Skeletal muscle satellite cell (primary cell): ENCODE results near the gene CLIP4. TPM values are rescaled to one million over a fixed set of nuclear protein-coding genes. Genes with fewer than 3 reads are reported as not detected.

ENCODE experiments used
- H3K27me3 ChIP-seq: 2 replicates; pipeline ENCODE4 v1.7.0; 2013; ENCODE audit warnings: low read length; ENCODE audit not compliant: control insufficient read depth, insufficient read depth
- H3K36me3 ChIP-seq: 2 replicates; pipeline ENCODE4 v1.7.0; 2013; ENCODE audit warnings: mild to moderate bottlenecking, control low read depth, low read length; ENCODE audit not compliant: insufficient read depth
- H3K4me1 ChIP-seq: 2 replicates; pipeline ENCODE4 v1.7.0; 2013; ENCODE audit warnings: low read length; ENCODE audit not compliant: control insufficient read depth, insufficient read depth
- H3K4me2 ChIP-seq: 2 replicates; pipeline ENCODE4 v1.7.0; 2013; ENCODE audit warnings: mild to moderate bottlenecking, low read length
- H3K4me3 ChIP-seq: 2 replicates; pipeline ENCODE4 v1.7.0; 2013; ENCODE audit warnings: low read length
- H3K9ac ChIP-seq: 2 replicates; pipeline ENCODE4 v1.7.0; 2013; ENCODE audit warnings: mild to moderate bottlenecking, low read depth, low read length, moderate library complexity
- H3K9me3 ChIP-seq: replicated peaks from 2 replicates; pipeline ENCODE4 v1.7.0; 2013; ENCODE audit warnings: mild to moderate bottlenecking, control low read depth, low read length
- total RNA-seq: library from RNA; depleted of rRNA; stranded (reverse); fragments of >200 nt; gene quantifications from 2 replicates; pipeline ENCODE4 v1.2.3, GENCODE V29; 2012; rRNA removed

CLIP4 gene
- total RNA-seq: 22.9 and 38.5 TPM in 2 replicates

- Histone ChIP-seq H3K9ac (peak within 1 kb of the TSS; percentile 88), H3K27me3 (no peaks in the 10 kb centered on the region), H3K36me3 (no peaks in the 10 kb centered on the region), H3K4me3 (peak within 1 kb of the TSS; percentile 86), H3K9me3 (no peaks in the 10 kb centered on the region), H3K4me2 (peak within 1 kb of the TSS; percentile 95), H3K4me1 (peaks cover 44% of the 10 kb centered on the region)
Observed at GRCh38 chr2:29114946-29115609, at the start of gene CLIP4. CLIP4 (plus strand) TSS chr2:29115415; CDS start chr2:29121389, 5,974 bp downstream.

- Histone ChIP-seq H3K4me2 (no peak overlapping the region), H3K9ac (no peak overlapping the region), H3K36me3 (no peaks in the 10 kb centered on the region), H3K9me3 (no peaks in the 10 kb centered on the region), H3K4me1 (peaks cover 19% of the 10 kb centered on the region), H3K4me3 (no peak overlapping the region), H3K27me3 (no peaks in the 10 kb centered on the region)
Observed at GRCh38 chr2:29066271-29066860, 48.8 kb upstream of the CLIP4 start.

GRCh38 chr2:29066997-29067605 lies 48.1 kb upstream of the CLIP4 start:
- H3K9ac ChIP-seq: no peak overlapping the region
- H3K27me3 ChIP-seq: peaks cover 3% of the 10 kb centered on the region
- H3K4me2 ChIP-seq: no peak overlapping the region
- H3K36me3 ChIP-seq: no peaks in the 10 kb centered on the region
- no peak overlapping the region for H3K4me3 ChIP-seq
- peaks cover 19% of the 10 kb centered on the region for H3K4me1 ChIP-seq
- no peaks in the 10 kb centered on the region for H3K9me3 ChIP-seq

- no peak overlapping the region for H3K4me2 ChIP-seq
- no peaks in the 10 kb centered on the region for H3K36me3 ChIP-seq
- H3K4me3 ChIP-seq: no peak overlapping the region
- no peaks in the 10 kb centered on the region for H3K9me3 ChIP-seq
- H3K27me3 ChIP-seq: peaks cover 13% of the 10 kb centered on the region
- peaks cover 11% of the 10 kb centered on the region for H3K4me1 ChIP-seq
- H3K9ac ChIP-seq: no peak overlapping the region
Observed at GRCh38 chr2:29068513-29068912, 46.7 kb upstream of the CLIP4 start.

- Histone ChIP-seq H3K36me3 (no peaks in the 10 kb centered on the region), H3K9me3 (no peaks in the 10 kb centered on the region), H3K27me3 (peaks cover 13% of the 10 kb centered on the region), H3K4me3 (no peak overlapping the region), H3K4me2 (no peak overlapping the region), H3K9ac (no peak overlapping the region), H3K4me1 (no peaks in the 10 kb centered on the region)
Observed at GRCh38 chr2:29070526-29070925, 44.7 kb upstream of the CLIP4 start.

GRCh38 chr2:29071032-29071975 lies 43.9 kb upstream of the CLIP4 start:
- Histone ChIP-seq H3K9me3 (no peaks in the 10 kb centered on the region), H3K4me1 (no peaks in the 10 kb centered on the region), H3K9ac (no peak overlapping the region), H3K36me3 (no peaks in the 10 kb centered on the region), H3K4me2 (no peak overlapping the region), H3K27me3 (peaks cover 13% of the 10 kb centered on the region), H3K4me3 (no peak overlapping the region)

- H3K9ac ChIP-seq: no peak overlapping the region
- H3K4me3 ChIP-seq: no peak overlapping the region
- H3K9me3 ChIP-seq: no peaks in the 10 kb centered on the region
- H3K36me3 ChIP-seq: no peaks in the 10 kb centered on the region
- peaks cover 13% of the 10 kb centered on the region for H3K27me3 ChIP-seq
- no peaks in the 10 kb centered on the region for H3K4me1 ChIP-seq
- no peak overlapping the region for H3K4me2 ChIP-seq
Observed at GRCh38 chr2:29072251-29072650, 43.0 kb upstream of the CLIP4 start.

- Histone ChIP-seq H3K4me1 (no peaks in the 10 kb centered on the region), H3K36me3 (no peaks in the 10 kb centered on the region), H3K27me3 (peaks cover 13% of the 10 kb centered on the region), H3K4me2 (no peak overlapping the region), H3K4me3 (no peak overlapping the region), H3K9ac (no peak overlapping the region), H3K9me3 (no peaks in the 10 kb centered on the region)
Observed at GRCh38 chr2:29072971-29073725, 42.1 kb upstream of the CLIP4 start.

- H3K27me3 ChIP-seq: peaks cover 13% of the 10 kb centered on the region
Observed at GRCh38 chr2:29073933-29074332, 41.3 kb upstream of the CLIP4 start.

GRCh38 chr2:29074411-29074810 lies 40.8 kb upstream of the CLIP4 start, which contains the start of gene PCARE:
PCARE (minus strand) TSS chr2:29074523; CDS start chr2:29074261, 262 bp downstream.
- no peak within 1 kb of the TSS for H3K4me2 ChIP-seq

More at GRCh38 chr2:29073933-29074332, 41.3 kb upstream of the CLIP4 start:
- Histone ChIP-seq H3K9ac (no peak overlapping the region), H3K9me3 (no peaks in the 10 kb centered on the region), H3K4me3 (no peak overlapping the region), H3K4me2 (no peak overlapping the region), H3K36me3 (no peaks in the 10 kb centered on the region), H3K4me1 (no peaks in the 10 kb centered on the region)

More at GRCh38 chr2:29074411-29074810, 40.8 kb upstream of the CLIP4 start, which contains the start of gene PCARE:
- H3K4me1 ChIP-seq: no peaks in the 10 kb centered on the region
- H3K9me3 ChIP-seq: no peaks in the 10 kb centered on the region
- H3K36me3 ChIP-seq: no peaks in the 10 kb centered on the region
- H3K4me3 ChIP-seq: no peak within 1 kb of the TSS
- peaks cover 13% of the 10 kb centered on the region for H3K27me3 ChIP-seq
- H3K9ac ChIP-seq: no peak within 1 kb of the TSS
